Dedifferentiated amniotic fluid mesenchymal stem cell (primary cell): ENCODE data around the gene SPINK14.

ENCODE experiments used
- DNase-seq: peaks from one replicate; pipeline ENCODE4 v3.0.0-alpha.2; 2016; ENCODE audit errors: extremely low spot score

Gene SPINK14

DNA sequence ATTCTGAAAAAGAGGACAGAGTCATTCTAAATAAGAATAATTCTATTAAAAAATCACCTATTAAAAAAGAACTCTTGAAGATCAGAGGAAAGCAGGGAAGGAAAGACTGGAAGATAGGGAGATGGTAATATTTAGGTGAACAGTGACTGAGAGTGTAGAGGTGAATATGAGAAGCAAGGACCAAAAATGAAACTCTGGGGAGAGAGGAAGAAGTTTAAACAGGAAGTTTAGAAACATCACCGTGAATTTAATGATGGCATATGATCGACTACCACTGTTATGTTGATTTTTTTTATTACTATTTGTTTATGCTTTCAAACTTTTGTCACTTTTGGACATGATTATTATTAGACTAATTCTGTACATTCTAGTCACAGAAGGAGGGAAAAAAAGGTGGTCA, 32.8 kb downstream of the SPINK14 start:
- DNase-seq: no peak

DNA sequence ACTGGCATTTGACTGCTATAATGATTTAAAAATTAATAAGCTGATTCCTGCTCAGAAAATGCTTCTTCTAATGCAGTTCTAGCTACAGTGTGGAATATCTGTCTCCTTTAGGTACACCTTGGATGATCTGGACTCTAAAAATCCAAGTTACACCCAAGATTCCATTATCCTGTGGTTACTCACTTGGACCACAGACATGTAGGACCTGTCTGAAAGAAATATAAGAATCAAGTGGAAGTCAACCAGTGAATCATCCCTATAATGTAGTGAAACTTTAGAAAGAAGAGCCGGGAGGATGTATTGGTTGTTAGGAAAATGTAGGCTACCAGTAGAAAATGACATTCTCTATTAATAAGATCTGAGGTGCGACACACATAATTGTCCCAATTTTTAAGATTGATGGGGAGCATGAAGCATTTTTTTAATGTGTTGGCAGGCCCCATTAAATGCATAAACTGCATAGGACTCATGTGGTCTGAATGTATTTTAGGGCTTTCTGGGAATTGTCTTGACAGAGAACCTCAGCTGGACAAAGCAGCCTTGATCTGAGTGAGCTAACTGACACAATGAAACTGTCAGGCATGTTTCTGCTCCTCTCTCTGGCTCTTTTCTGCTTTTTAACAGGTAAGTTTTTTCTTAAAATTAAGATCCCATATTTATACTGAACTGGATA, 34.3 kb downstream of the SPINK14 start, which contains the start of gene SPINK6:
Gene SPINK6, plus strand, starts transcription at position 512 of the 673 bp plus-strand sequence. Its CDS starts 55 bp downstream, at position 567.
- no peak for DNase-seq

DNA sequence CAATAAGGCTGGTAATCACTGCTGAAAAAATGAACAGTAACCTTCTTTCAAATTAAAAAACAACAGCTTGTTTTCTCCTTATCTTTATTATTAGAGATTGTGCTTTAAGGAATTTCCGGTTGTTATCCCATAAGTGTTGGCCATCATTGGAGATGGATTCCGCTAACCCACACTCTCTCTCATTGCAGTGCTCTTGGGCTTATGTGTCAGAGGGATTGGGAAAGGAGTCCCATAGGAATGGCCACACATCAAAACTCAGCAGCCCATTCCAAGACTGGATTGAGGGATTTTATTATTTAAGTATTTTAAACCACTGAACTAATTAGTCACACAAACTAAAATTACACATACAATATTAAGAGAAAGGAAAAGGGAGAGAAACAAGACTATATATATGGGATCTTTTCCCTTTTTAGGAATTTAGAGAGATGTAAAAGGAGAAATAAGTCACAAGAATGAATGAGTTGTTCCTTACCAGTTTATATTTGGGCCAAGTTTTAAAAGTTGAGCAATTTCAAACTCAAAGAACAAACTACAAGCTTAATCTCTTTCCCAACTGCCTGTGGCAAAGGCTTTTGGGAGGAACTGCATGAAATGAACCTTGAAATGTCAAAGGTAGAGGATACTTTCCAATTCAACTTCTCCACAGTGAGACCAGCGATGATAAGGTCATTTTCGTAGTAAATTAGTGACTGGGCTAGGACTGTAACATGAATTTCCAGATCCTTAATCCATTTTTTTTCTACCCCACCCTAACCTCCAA, 36.9 kb downstream of the SPINK14 start:
- DNase-seq: no peak

GRCh38 chr5:148205865-148206264, 37.5 kb downstream of the SPINK14 start:
- no peak for DNase-seq

DNA sequence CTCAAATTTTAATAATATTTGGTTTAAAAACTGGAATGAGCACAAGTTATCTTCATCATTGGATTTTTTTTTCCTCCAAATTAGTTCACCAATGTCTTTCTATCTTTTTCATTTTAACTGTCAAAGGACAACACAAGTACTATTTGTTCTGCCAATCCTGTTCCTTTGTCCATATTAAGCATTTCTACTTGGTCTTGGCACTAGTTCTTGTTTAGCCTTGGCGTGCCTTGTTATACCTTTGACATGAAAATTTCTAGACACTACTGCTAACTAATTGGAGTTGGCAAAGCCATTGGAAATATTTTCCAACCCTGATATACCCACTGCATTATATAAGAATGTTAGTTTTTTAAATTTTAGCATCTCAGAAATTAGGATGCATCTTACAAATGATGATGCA, 38.3 kb downstream of the SPINK14 start:
- DNase-seq: no peak

DNA sequence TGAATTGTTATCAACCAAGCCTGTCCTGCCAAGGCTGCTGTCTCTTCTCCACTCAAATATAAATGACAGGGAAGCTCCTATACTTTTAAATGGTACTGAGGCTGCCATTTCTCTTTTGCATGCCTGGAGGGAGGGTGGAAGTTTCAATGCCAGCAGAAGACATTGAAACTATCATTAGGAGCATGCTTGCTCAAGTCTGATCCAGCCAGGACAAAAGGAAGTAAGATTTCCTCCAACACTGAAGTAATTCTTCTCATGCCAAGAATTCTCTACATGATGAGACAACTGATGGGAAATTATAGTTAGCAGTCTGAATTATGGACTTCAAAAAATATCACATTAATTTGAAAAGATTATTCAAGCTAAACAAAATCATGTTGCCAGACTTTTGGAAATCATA, 39.9 kb downstream of the SPINK14 start:
- DNase-seq: no peak

DNA sequence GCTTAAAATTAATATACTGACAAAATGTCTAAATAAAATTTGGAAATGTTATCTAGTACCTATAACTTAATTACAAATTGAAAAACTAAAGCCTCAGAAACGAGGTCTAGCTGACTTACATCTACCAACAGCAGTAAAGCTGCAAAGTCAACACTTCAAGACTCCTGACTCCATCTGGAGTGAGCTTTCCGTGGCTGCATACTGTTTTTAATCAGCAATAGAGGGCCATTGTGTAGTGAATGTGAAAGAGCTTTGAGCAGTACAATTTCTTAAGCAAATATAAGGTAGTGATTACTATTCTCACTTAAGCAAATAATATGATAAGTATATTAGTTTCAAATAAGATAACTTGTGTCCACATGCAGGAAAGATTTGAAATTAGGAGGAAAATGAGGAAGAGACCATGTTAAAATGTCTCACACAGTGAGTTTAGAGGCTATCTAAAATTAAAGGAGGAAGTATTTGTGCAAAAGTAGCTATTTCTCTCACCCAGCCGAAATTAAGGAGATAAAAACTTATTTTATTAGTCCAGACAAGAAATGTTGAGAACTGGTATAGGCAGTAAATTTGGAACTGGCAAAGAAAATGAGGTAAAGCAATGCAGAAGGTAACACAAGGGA, 40.9 kb downstream of the SPINK14 start:
- DNase-seq: no peak

GRCh38 chr5:148214665-148215185, 46.4 kb downstream of the SPINK14 start:
- no peak for DNase-seq

DNA sequence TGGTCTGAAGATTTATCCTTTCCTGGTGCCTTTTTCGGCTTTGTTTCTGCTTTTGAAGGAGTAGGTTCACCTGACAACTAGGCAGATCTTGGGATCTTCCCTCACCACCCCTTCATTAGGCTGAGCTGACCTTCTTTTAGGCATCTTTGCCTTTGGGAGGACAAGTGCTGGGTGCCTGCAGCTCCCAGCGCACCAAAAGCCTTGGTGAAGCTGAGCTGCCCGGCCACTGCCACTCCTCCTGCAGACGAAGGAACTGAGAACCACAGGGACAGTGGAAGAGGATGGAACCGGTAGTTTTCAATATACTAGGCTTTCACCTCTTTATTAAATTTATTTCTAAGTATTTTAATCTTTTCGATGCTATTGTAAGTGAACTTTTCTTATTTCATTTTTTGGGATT, 53.2 kb downstream of the SPINK14 start:
- no peak for DNase-seq

- DNase-seq: no peak
These were observed 55.9 kb downstream of the SPINK14 start for GRCh38 chr5:148224117-148224742.
